NCI-H1048 (cell line): ENCODE data around the gene LY6G6D.

Source experiments
- DNase-seq: peaks from one replicate; lab custom pipeline; 2025; lab: John Stamatoyannopoulos, UW

LY6G6D gene

GRCh38 chr6:31715022-31715958 lies at the start of gene LY6G6D:
TSS of gene LY6G6D (plus strand) at chr6:31715348. CDS start at chr6:31715356, 8 bp downstream.
- no peak for DNase-seq

- peak; percentile 91 for DNase-seq
Measured at GRCh38 chr6:31665501-31666336, 49.4 kb upstream of the LY6G6D start, which contains the start of gene CSNK2B. TSS of gene CSNK2B (plus strand) at chr6:31666080. CDS start at chr6:31666832, 752 bp downstream.

- DNase-seq, result no peak
Measured at GRCh38 chr6:31666337-31666965, 48.7 kb upstream of the LY6G6D start.

GRCh38 chr6:31669676-31670075 lies 45.5 kb upstream of the LY6G6D start, which contains the start of gene LY6G5B:
TSS of gene LY6G5B (plus strand) at chr6:31669976. CDS start at chr6:31670951, 975 bp downstream.
- no peak for DNase-seq

GRCh38 chr6:31676322-31676903 lies 38.7 kb upstream of the LY6G6D start:
- no peak for DNase-seq

- no peak for DNase-seq
Measured at GRCh38 chr6:31676904-31677303, 38.2 kb upstream of the LY6G6D start.

- no peak for DNase-seq
Measured at GRCh38 chr6:31677955-31678354, 37.2 kb upstream of the LY6G6D start.

- no peak for DNase-seq
Measured at GRCh38 chr6:31680226-31681134, 34.7 kb upstream of the LY6G6D start, which contains the start of gene LY6G5C. TSS of gene LY6G5C (minus strand) at chr6:31681067. CDS start at chr6:31680373, 694 bp downstream.

GRCh38 chr6:31681135-31681671 lies 33.9 kb upstream of the LY6G6D start:
- DNase-seq, result no peak

- no peak for DNase-seq
Measured at GRCh38 chr6:31683591-31683990, 31.6 kb upstream of the LY6G6D start.

GRCh38 chr6:31686483-31686882 lies 28.7 kb upstream of the LY6G6D start:
- no peak for DNase-seq

- DNase-seq, result no peak
Measured at GRCh38 chr6:31687321-31687720, 27.8 kb upstream of the LY6G6D start.

GRCh38 chr6:31687860-31688693 lies 27.1 kb upstream of the LY6G6D start:
- DNase-seq, result no peak

- no peak for DNase-seq
Measured at GRCh38 chr6:31689249-31690110, 25.7 kb upstream of the LY6G6D start.

- no peak for DNase-seq
Measured at GRCh38 chr6:31690231-31691077, 24.7 kb upstream of the LY6G6D start.

- DNase-seq, result no peak
Measured at GRCh38 chr6:31691078-31691463, 24.1 kb upstream of the LY6G6D start.

GRCh38 chr6:31691564-31692108 lies 23.5 kb upstream of the LY6G6D start:
- DNase-seq, result no peak
